ENCODE results near the gene SIAE.

Gene SIAE

GRCh38 chr11:124662106-124662505 is 11.4 kb downstream of the SIAE start:
- no peak for DNase-seq

GRCh38 chr11:124661553-124661952 is 12.0 kb downstream of the SIAE start:
- DNase-seq: no peak

- DNase-seq: no peak
These were observed 14.6 kb downstream of the SIAE start for GRCh38 chr11:124658986-124659385.

- DNase-seq: no peak
These were observed 15.0 kb downstream of the SIAE start for GRCh38 chr11:124658501-124658900.

- no peak for DNase-seq
These were observed 15.6 kb downstream of the SIAE start for GRCh38 chr11:124657904-124658303.

- DNase-seq: no peak
These were observed 16.5 kb downstream of the SIAE start for GRCh38 chr11:124656774-124657630.

- no peak for DNase-seq
These were observed 24.9 kb downstream of the SIAE start for GRCh38 chr11:124648610-124649009.

- DNase-seq: no peak
These were observed 27.4 kb downstream of the SIAE start for GRCh38 chr11:124646148-124646547.

GRCh38 chr11:124644426-124645280 is 28.9 kb downstream of the SIAE start:
- peak in 1 of 2 experiments; percentile 3 for DNase-seq

GRCh38 chr11:124643605-124644425 is 29.7 kb downstream of the SIAE start:
- no peak for DNase-seq

- DNase-seq: no peak
These were observed 30.4 kb downstream of the SIAE start for GRCh38 chr11:124643042-124643604.

- DNase-seq: no peak
These were observed 30.9 kb downstream of the SIAE start for GRCh38 chr11:124642628-124643027.

GRCh38 chr11:124640666-124641065 is 32.9 kb downstream of the SIAE start:
- no peak for DNase-seq

GRCh38 chr11:124639186-124639585 is 34.4 kb downstream of the SIAE start:
- DNase-seq: no peak

- no peak for DNase-seq
These were observed 35.0 kb downstream of the SIAE start for GRCh38 chr11:124638500-124638899.

GRCh38 chr11:124635932-124636331 is 37.6 kb downstream of the SIAE start:
- DNase-seq: no peak

- DNase-seq: no peak
These were observed 40.2 kb downstream of the SIAE start for GRCh38 chr11:124633355-124633754.

- no peak for DNase-seq
These were observed 43.6 kb downstream of the SIAE start for GRCh38 chr11:124629961-124630360.

- no peak for DNase-seq
These were observed 46.0 kb downstream of the SIAE start for GRCh38 chr11:124627546-124627945.

GRCh38 chr11:124625504-124626168 is 47.9 kb downstream of the SIAE start:
- DNase-seq: no peak

GRCh38 chr11:124623861-124624525 is 49.5 kb downstream of the SIAE start:
- no peak for DNase-seq

Data from activated CD4-positive, alpha-beta T cell treated with anti-CD3 and anti-CD28 coated beads, Interleukin-2, amount 50 U/mL, for 4 hours (primary cell).